ENCODE data around the gene ACP7. TPM values are rescaled to one million over a fixed set of nuclear protein-coding genes. Genes with fewer than 3 reads are reported as not detected.
A peak's percentile ranks its signal among the peaks of the same experiment; 100 is the strongest.

ACP7 gene
- total and polyA plus RNA-seq, 2 of the 8 experiments (the other 6 are each of a cell fraction or from before 2014, with no cell fraction given): 0.27 to 0.50 TPM

GRCh38 chr19:39144290-39145071 lies 60.3 kb downstream of the ACP7 start:
- Histone ChIP-seq H3K23ac (ENCODE audit: insufficient read length) (no peak overlapping the region), H3K14ac (ENCODE audit: insufficient read length) (no peak overlapping the region), H2BK20ac (ENCODE audit: low read length) (peak overlapping the region; percentile 86; the same call in 1 of the 2 replicates), H3K27me3 (replicated peaks in 1 of 4; ENCODE audit: control insufficient read depth in 3 of 4, extremely low read depth in 1 of 4, insufficient read depth in 3 of 4, low read length in 3 of 4) (no peaks in the 10 kb centered on the region), H3K18ac (ENCODE audit: extremely low read depth, low read length) (peak overlapping the region; percentile 48), H4K91ac (replicated peaks; ENCODE audit: insufficient read length, low read length) (no peak overlapping the region), H3K4me3 (ENCODE audit: extremely low read depth in 1 of 4, insufficient read depth in 2 of 4, low read depth in 3 of 4, low read length in 4 of 4) (no peak overlapping the region), H3K4me2 (ENCODE audit: insufficient read depth in 1 of 2, low read depth in 2 of 2, low read length in 2 of 2) (peak overlapping the region; percentile 14 to 56; a peak in 3 of 4 replicates), H2AFZ (ENCODE audit: low read length) (no peak overlapping the region), H3K27ac (ENCODE audit: low read depth, low read length) (no peak overlapping the region), H3K23me2 (ENCODE audit: low read depth, low read length) (peaks cover 2% of the 10 kb centered on the region; the same call in 1 of the 2 replicates), H2AK5ac (ENCODE audit: low read depth, low read length) (no peak overlapping the region), H4K8ac (ENCODE audit: extremely low read depth, insufficient read depth, low read length) (no peak overlapping the region), H3K79me2 (ENCODE audit: control insufficient read depth in 1 of 2, insufficient read depth in 2 of 2, low read length in 2 of 2) (peaks cover 6 to 67% of the 10 kb centered on the region in 2 experiments), H4K20me1 (replicated peaks in 1 of 2; ENCODE audit: control insufficient read depth in 1 of 2, insufficient read depth in 2 of 2, low read length in 2 of 2) (peaks cover 5 to 26% of the 10 kb centered on the region in 2 experiments), H2BK15ac (ENCODE audit: low read length) (no peak overlapping the region), H3K9me3 (ENCODE audit: insufficient read depth in 2 of 2, low read depth in 1 of 2, low read length in 1 of 2) (no peaks in the 10 kb centered on the region), H3K36me3 (ENCODE audit: control insufficient read depth in 2 of 4, insufficient read depth in 4 of 4, low read length in 3 of 4) (peaks cover 0 to 5% (median 0%) of the 10 kb centered on the region in 4 experiments; a peak in 2 of 8 replicates), H4K5ac (ENCODE audit: insufficient read length, low read depth, low read length) (peak overlapping the region; percentile 31), H3K79me1 (ENCODE audit: low read depth, low read length) (peaks cover 27% of the 10 kb centered on the region), H2BK5ac (ENCODE audit: low read depth, low read length) (peak overlapping the region; percentile 18; the same call in 1 of the 2 replicates), H3K9ac (replicated peaks in 1 of 4; ENCODE audit: extremely low read depth in 1 of 4, low read depth in 3 of 4, low read length in 3 of 4) (no peak overlapping the region; a peak in 1 of 7 replicates), H3K56ac (replicated peaks; ENCODE audit: insufficient read length, low read depth, low read length) (no peak overlapping the region), H3K4ac (replicated peaks; ENCODE audit: insufficient read length, low read depth, low read length) (no peak overlapping the region), H2BK12ac (ENCODE audit: low read depth, low read length) (no peak overlapping the region), H2BK120ac (replicated peaks; ENCODE audit: low read depth, low read length) (no peak overlapping the region), H3K4me1 (replicated peaks in 1 of 4; ENCODE audit: control insufficient read depth in 3 of 4, insufficient read depth in 4 of 4, low read length in 3 of 4) (peaks cover 26 to 52% (median 36%) of the 10 kb centered on the region in 4 experiments)
- DNase-seq (ENCODE audit: low read depth in 1 of 2, low spot score in 2 of 2): no peak
- POLR2A ChIA-PET (ENCODE audit: partially characterized antibody): interaction anchor here (0.8 to 1.8 kb wide), 5 partner anchors 8 to 22 kb away, joined by 3 to 7 read pairs (median 5); partner anchors contain the start of gene PAK4
- CTCF ChIA-PET (ENCODE audit: partially characterized antibody): interaction anchor here (1.0 to 3.9 kb wide), 9 partner anchors 10 to 61 kb away, joined by 4 to 22 read pairs (median 6); no protein-coding TSS in a partner anchor
- TF ChIP-seq CTCF (IDR thresholded peaks at IDR 0.05; ENCODE audit: control extremely low read depth in 1 of 3, insufficient read depth in 1 of 3, low read depth in 1 of 3, low read length in 3 of 3) (peak in 1 of 3 experiments; percentile 7; a peak in 1 of 4 replicates), RFX5 (IDR thresholded peaks at IDR 0.05; ENCODE audit: borderline replicate concordance, low read depth, low read length) (no peak), RAD21 (IDR thresholded peaks at IDR 0.05 in 1 of 2, conservative IDR thresholded peaks at IDR 0.05 in 1 of 2; ENCODE audit: low read depth in 2 of 2, low read length in 2 of 2) (peak; percentile 19 to 23; a peak in 2 of 4 replicates), NRF1 (IDR thresholded peaks at IDR 0.05; ENCODE audit: low read depth, low read length) (no peak)
- WGBS, 2 experiments (ENCODE audit: extremely low coverage in 1 of 2, insufficient coverage in 1 of 2, insufficient read length in 1 of 2, insufficient replicate concordance in 2 of 2, low coverage in 1 of 2, low lambda C conversion rate in 2 of 2, missing lambda C conversion rate in 1 of 2): 74% methylated on average over 14 of the region's 14 CpGs; no CpG with 5 or more reads in 1 of the 2 experiments
- FAIRE-seq: no peak
